A673 (cell line): ENCODE data around the gene ZFYVE1. TPM values are rescaled to one million over a fixed set of nuclear protein-coding genes. Genes with fewer than 3 reads are reported as not detected.
"Not testable (repeated sequence)": the region's sequence is repeated elsewhere in the genome, so short reads cannot be mapped to it uniquely, and the experiment has no call there.

Experiments
- BruUV-seq: library from RNA; stranded (reverse); fragments of 400-500 nt; replicated peaks from 2 replicates; lab custom pipeline; 2021; lab: Mats Ljungman, UMichigan
- CTCF ChIA-PET: fragments of 300-600 bp; sonication (Branson Sonifier 250); formaldehyde crosslinking; loops from one replicate; lab custom pipeline; 2022; ENCODE audit warnings: antibody characterized with exemption; lab: Charles Lee
- POLR2A ChIA-PET: fragments of 300-600 bp; sonication (Branson Sonifier 250); formaldehyde crosslinking; loops from one replicate; lab custom pipeline; 2022; ENCODE audit warnings: antibody characterized with exemption; ENCODE audit not compliant: low non-redundant PET; lab: Charles Lee
- DNase-seq: peaks from one replicate; pipeline ENCODE4 v3.0.0-alpha.2; 2015; ENCODE audit warnings: low spot score
- H3K27ac ChIP-seq: fragments of 200-600 bp; sonication (generic); 2 replicates; pipeline ENCODE4 v1.5.1; 2016; ENCODE audit warnings: mixed run types, low read depth, mild to moderate bottlenecking, mixed read lengths, antibody characterized with exemption, low read length; ENCODE audit not compliant: poor library complexity, severe bottlenecking
- H3K27me3 ChIP-seq: fragments of 200-600 bp; sonication (generic); replicated peaks from 2 replicates; pipeline ENCODE4 v1.6.1; 2017; ENCODE audit warnings: mixed run types, low read depth, mild to moderate bottlenecking, mixed read lengths, antibody characterized with exemption, low read length; ENCODE audit not compliant: insufficient read depth, poor library complexity
- H3K36me3 ChIP-seq: fragments of 200-600 bp; sonication (generic); 2 replicates; pipeline ENCODE4 v1.6.1; 2016; ENCODE audit warnings: mixed run types, mild to moderate bottlenecking, mixed read lengths, antibody characterized with exemption, low read length; ENCODE audit not compliant: insufficient read depth, poor library complexity, severe bottlenecking
- H3K4me1 ChIP-seq: fragments of 200-600 bp; sonication (generic); 2 replicates; pipeline ENCODE4 v1.6.1; 2017; ENCODE audit warnings: mixed run types, mild to moderate bottlenecking, mixed read lengths, antibody characterized with exemption, low read length; ENCODE audit not compliant: insufficient read depth, poor library complexity, severe bottlenecking
- H3K4me3 ChIP-seq: fragments of 200-600 bp; sonication (generic); 2 replicates; pipeline ENCODE4 v1.5.1; 2016; ENCODE audit warnings: low read depth, mixed run types, mild to moderate bottlenecking, mixed read lengths, low read length; ENCODE audit not compliant: poor library complexity, severe bottlenecking
- H3K9me3 ChIP-seq: fragments of 200-600 bp; sonication (generic); 2 replicates; pipeline ENCODE4 v1.6.1; 2016; ENCODE audit warnings: mixed run types, low read depth, mild to moderate bottlenecking, mixed read lengths, antibody characterized with exemption, low read length; ENCODE audit not compliant: poor library complexity, severe bottlenecking
- CTCF ChIP-seq: fragments of 300-800, 200-600 bp; sonication (generic); conservative IDR thresholded peaks from 2 replicates; pipeline ENCODE4 v1.5.1; 2017; ENCODE audit warnings: low read depth, mild to moderate bottlenecking, antibody characterized with exemption, low read length, moderate library complexity, mixed read lengths
- EZH2 ChIP-seq: fragments of 200-600 bp; sonication (generic); IDR thresholded peaks from 2 replicates; pipeline ENCODE4 v1.6.1; 2017; ENCODE audit warnings: borderline replicate concordance, low read depth, mild to moderate bottlenecking, mixed read lengths, antibody characterized with exemption, low read length; ENCODE audit not compliant: poor library complexity, severe bottlenecking
- intact Hi-C: fragments of 100-400 bp; cut with micrococcal nuclease; formaldehyde crosslinking; loops from one replicate; pipeline ENCODE4 v1.10.0; 2022; ENCODE audit not compliant: unreplicated experiment
- total RNA-seq: library from RNA; stranded (reverse); gene quantifications from 2 replicates; pipeline ENCODE4 v1.2.3, GENCODE V29; 2021

The ZFYVE1 gene
- total RNA-seq, 1 experiment from 2014 or later: 7.8 TPM

DNA sequence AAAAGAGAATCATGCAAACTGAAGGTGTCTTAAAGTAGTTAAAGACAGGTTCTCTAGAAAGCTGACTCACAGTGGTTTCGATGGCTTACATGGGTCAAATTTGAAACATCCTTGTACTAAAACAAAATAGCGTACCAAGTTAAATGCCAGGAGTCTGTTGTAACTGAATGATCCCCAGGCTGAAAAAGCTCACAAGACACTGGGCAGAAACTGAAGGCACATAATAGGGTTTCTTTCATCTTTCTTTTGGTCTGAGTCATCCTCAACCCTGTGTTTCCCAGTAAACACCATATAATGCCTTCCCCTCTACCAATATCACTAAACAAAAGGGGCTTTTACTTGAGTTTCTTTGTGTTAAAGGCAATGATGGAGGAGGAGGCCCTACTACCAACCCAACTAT, 12.8 kb downstream of the ZFYVE1 start:
- Histone ChIP-seq H3K4me1 (no peaks in the 10 kb centered on the region), H3K36me3 (no peaks in the 10 kb centered on the region), H3K27me3 (no peaks in the 10 kb centered on the region), H3K27ac (no peak overlapping the region), H3K4me3 (no peak overlapping the region), H3K9me3 (no peaks in the 10 kb centered on the region)
- no peak for TF ChIP-seq EZH2
- TF ChIP-seq CTCF: no peak
- intact Hi-C loops: no loop called here
- DNase-seq: no peak
- no TSS peak for BruUV-seq
- ChIA-PET POLR2A (no interaction called here), CTCF (no interaction called here)

GRCh38 chr14:73011189-73011588, 15.7 kb downstream of the ZFYVE1 start:
- DNase-seq, H3K27ac ChIP-seq, H3K36me3 ChIP-seq, H3K9me3 ChIP-seq, intact Hi-C loops, H3K4me1 ChIP-seq, BruUV-seq, POLR2A ChIA-PET, H3K27me3 ChIP-seq, CTCF ChIA-PET, H3K4me3 ChIP-seq: not testable (repeated sequence)

DNA sequence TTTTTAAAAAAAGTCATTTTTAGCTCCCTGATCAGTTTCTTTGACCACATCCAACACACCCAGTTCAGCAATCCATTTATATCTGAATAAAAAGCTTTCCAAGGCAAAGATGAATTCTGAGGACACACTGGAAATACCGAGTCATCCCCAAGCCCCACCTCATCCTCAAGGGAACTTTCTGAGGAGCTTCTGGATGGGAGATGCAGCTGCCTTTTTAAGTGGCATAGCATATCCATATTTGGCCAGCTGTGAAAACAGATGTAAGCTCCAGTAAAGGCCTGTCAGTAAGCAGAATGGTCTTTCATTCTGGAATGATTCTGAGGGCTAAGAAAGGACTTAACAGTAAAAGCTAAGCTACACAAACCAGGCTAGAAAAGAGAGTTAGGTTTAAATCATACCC, 18.4 kb downstream of the ZFYVE1 start:
- H3K27ac ChIP-seq: peak overlapping the region; percentile 31
- H3K4me3 ChIP-seq: no peak overlapping the region
- H3K9me3 ChIP-seq: no peaks in the 10 kb centered on the region
- ChIA-PET POLR2A (no interaction called here), CTCF (no interaction called here)
- H3K27me3 ChIP-seq: no peaks in the 10 kb centered on the region
- intact Hi-C loops: no loop called here
- H3K36me3 ChIP-seq: no peaks in the 10 kb centered on the region
- DNase-seq: no peak
- H3K4me1 ChIP-seq: no peaks in the 10 kb centered on the region
- TF ChIP-seq EZH2: no peak
- no peak for TF ChIP-seq CTCF
- no TSS peak for BruUV-seq

- no TSS peak for BruUV-seq
- Histone ChIP-seq H3K9me3 (no peaks in the 10 kb centered on the region), H3K36me3 (no peaks in the 10 kb centered on the region), H3K4me3 (no peak overlapping the region), H3K27me3 (no peaks in the 10 kb centered on the region), H3K4me1 (no peaks in the 10 kb centered on the region), H3K27ac (no peak overlapping the region)
- ChIA-PET POLR2A (no interaction called here), CTCF (no interaction called here)
- DNase-seq: no peak
- intact Hi-C loops: no loop called here
- TF ChIP-seq EZH2 (no peak), CTCF (no peak)
These were observed 19.1 kb downstream of the ZFYVE1 start for GRCh38 chr14:73007835-73008234.

DNA sequence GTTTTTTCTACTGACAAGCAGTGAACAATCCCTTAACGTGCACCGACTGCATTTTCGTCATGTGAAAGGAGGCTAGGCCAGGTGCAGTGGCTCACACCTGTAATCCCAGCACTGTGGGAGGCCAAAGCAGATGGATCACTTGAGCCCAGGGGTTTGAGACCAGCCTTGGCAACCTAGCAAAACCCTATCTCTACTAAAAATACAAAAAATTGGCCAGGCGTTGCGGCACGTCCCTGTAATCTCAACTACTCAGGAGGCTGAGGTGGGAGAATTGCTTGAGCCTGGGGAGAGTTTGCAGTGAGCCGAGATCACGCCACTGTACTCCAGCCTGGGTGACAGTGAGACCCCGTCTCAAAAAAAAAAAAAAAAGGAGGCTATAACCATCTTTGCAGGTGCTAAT, 22.3 kb downstream of the ZFYVE1 start:
- DNase-seq, H3K9me3 ChIP-seq, CTCF ChIA-PET, BruUV-seq, H3K4me1 ChIP-seq, H3K4me3 ChIP-seq, H3K36me3 ChIP-seq, POLR2A ChIA-PET, intact Hi-C loops, H3K27me3 ChIP-seq, H3K27ac ChIP-seq: not testable (repeated sequence)
